Naive thymus-derived CD4-positive, alpha-beta T cell (primary cell): ENCODE data around the gene PSMD8. TPM values are rescaled to one million over a fixed set of nuclear protein-coding genes. Genes with fewer than 3 reads are reported as not detected.
A peak's percentile ranks its signal among the peaks of the same experiment; 100 is the strongest.

ENCODE experiments used
- ATAC-seq: fragments of 150-1000 bp; cut with Tn5 transposase; 2 replicates; pipeline ENCODE4 v1.10.0; 2021; ENCODE audit warnings: mild to moderate bottlenecking, moderate library complexity
- CTCF ChIA-PET: fragments of 350-600 bp; sonication (Branson Sonifier 250); formaldehyde crosslinking; loops from one replicate; lab custom pipeline; 2021; ENCODE audit warnings: antibody characterized with exemption; lab: Charles Lee
- POLR2A ChIA-PET: fragments of 350-600 bp; sonication (Branson Sonifier 250); formaldehyde crosslinking; loops from one replicate; lab custom pipeline; 2021; ENCODE audit warnings: antibody characterized with exemption, inconsistent platforms; lab: Charles Lee
- DNase-seq, 9 donors: peaks; one replicate each; pipeline versions ENCODE4 v3.0.0 to v3.0.0-alpha.2; 2020 to 2022; ENCODE audit warnings: mixed read lengths in 1 of 9
- H3K27ac ChIP-seq: one replicate; pipeline ENCODE4 v1.7.0; 2013; ENCODE audit warnings: mild to moderate bottlenecking, low read depth, low read length, moderate library complexity
- H3K27me3 ChIP-seq, 2 donors: one replicate each; pipeline ENCODE4 v1.7.0; 2013; ENCODE audit warnings: low read length in 2 of 2, mild to moderate bottlenecking in 2 of 2, moderate library complexity in 2 of 2; ENCODE audit not compliant: control insufficient read depth in 2 of 2, insufficient read depth in 2 of 2
- H3K36me3 ChIP-seq, 3 experiments: 1 replicate in 2 of 3; 2 replicates in 1 of 3; pipeline ENCODE4 v1.7.0; 2013; ENCODE audit warnings: low read length in 3 of 3, mild to moderate bottlenecking in 3 of 3, moderate library complexity in 1 of 3; ENCODE audit not compliant: insufficient read depth in 3 of 3, control insufficient read depth in 2 of 3
- H3K4me1 ChIP-seq, 2 donors: one replicate each; pipeline ENCODE4 v1.7.0; 2013; ENCODE audit warnings: low read length in 2 of 2, mild to moderate bottlenecking in 2 of 2, moderate library complexity in 1 of 2; ENCODE audit not compliant: control insufficient read depth in 2 of 2, insufficient read depth in 2 of 2
- H3K4me3 ChIP-seq: 2 replicates; pipeline ENCODE4 v1.7.0; 2013; ENCODE audit warnings: mild to moderate bottlenecking, low read length
- H3K9me3 ChIP-seq, 3 experiments: 1 replicate in 2 of 3; 2 replicates in 1 of 3; pipeline ENCODE4 v1.7.0; 2013; ENCODE audit warnings: low read length in 3 of 3; ENCODE audit not compliant: control insufficient read depth in 2 of 3
- H3K27ac Mint-ChIP-seq, 9 donors: one replicate each; pipeline ENCODE4 v1.8.0; 2020 to 2022; ENCODE audit warnings: mixed read lengths in 9 of 9, mild to moderate bottlenecking in 8 of 9, moderate library complexity in 5 of 9, inconsistent platforms in 2 of 9
- H3K27me3 Mint-ChIP-seq, 5 donors: one replicate each; pipeline ENCODE4 v1.8.0; 2021 to 2022; ENCODE audit warnings: mixed read lengths in 5 of 5, mild to moderate bottlenecking in 1 of 5
- H3K36me3 Mint-ChIP-seq, 5 donors: one replicate each; pipeline ENCODE4 v1.8.0; 2020 to 2022; ENCODE audit warnings: mixed read lengths in 5 of 5, mild to moderate bottlenecking in 3 of 5, inconsistent platforms in 1 of 5
- H3K4me1 Mint-ChIP-seq, 7 donors: one replicate each; pipeline ENCODE4 v1.8.0; 2020 to 2022; ENCODE audit warnings: mixed read lengths in 7 of 7, mild to moderate bottlenecking in 3 of 7, inconsistent platforms in 1 of 7
- H3K4me3 Mint-ChIP-seq, 10 donors: one replicate each; pipeline ENCODE4 v1.8.0; 2020 to 2022; ENCODE audit warnings: mild to moderate bottlenecking in 10 of 10, mixed read lengths in 10 of 10, moderate library complexity in 6 of 10, inconsistent platforms in 2 of 10
- H3K9me3 Mint-ChIP-seq, 11 donors: one replicate each; pipeline ENCODE4 v1.8.0; 2020 to 2022; ENCODE audit warnings: mixed read lengths in 11 of 11, mild to moderate bottlenecking in 4 of 11, inconsistent platforms in 1 of 11, moderate library complexity in 1 of 11
- intact Hi-C, 2 donors: fragments of 100-400 bp; cut with micrococcal nuclease; formaldehyde crosslinking; loops; one replicate each; pipeline ENCODE4 v1.15.1; 2023
- polyA plus RNA-seq, 2 donors: library from polyadenylated mRNA; unstranded; fragments of 300-500 nt; fragmentation: Illumina TruSeq; gene quantifications; one replicate each; pipeline ENCODE4 v1.2.3, GENCODE V29; 2021
- total RNA-seq, 6 experiments: library from RNA in 5 of 6; stranded (reverse) in 5 of 6; gene quantifications; 1 replicate in 5 of 6; 2 replicates in 1 of 6; pipeline ENCODE4 v1.2.3 and lab custom pipeline; 2021 to 2026

The PSMD8 gene
- total and polyA plus RNA-seq, 7 experiments from 2014 or later = 68.4 to 181 (median 77.5) TPM

GRCh38 chr19:38350883-38351282 lies 23.5 kb upstream of the PSMD8 start:
- Histone ChIP-seq H3K9me3 (no peaks in the 10 kb centered on the region), H3K36me3 (no peaks in the 10 kb centered on the region), H3K27ac (no peak overlapping the region), H3K4me1 (no peaks in the 10 kb centered on the region), H3K27me3 (no peaks in the 10 kb centered on the region), H3K4me3 (no peak overlapping the region)
- POLR2A ChIA-PET = no interaction called here
- intact Hi-C loops = no loop called here
- Mint-ChIP-seq H3K4me1 (peaks cover 0 to 1% (median 0%) of the 10 kb centered on the region in 7 donors), H3K36me3 (peaks cover 0 to 6% (median 0%) of the 10 kb centered on the region in 5 donors), H3K9me3 (no peaks in the 10 kb centered on the region), H3K27ac (no peak overlapping the region), H3K4me3 (peak overlapping the region in 1 of 10 donors; percentile 22), H3K27me3 (peaks cover 0 to 4% (median 0%) of the 10 kb centered on the region in 5 donors)
- no peak for ATAC-seq
- no peak for DNase-seq
- CTCF ChIA-PET = no interaction called here

- H3K27me3 ChIP-seq = no peaks in the 10 kb centered on the region
- POLR2A ChIA-PET = no interaction called here
- Mint-ChIP-seq H3K4me1 (peaks cover 0 to 3% (median 0%) of the 10 kb centered on the region in 7 donors), H3K4me3 (no peak overlapping the region), H3K9me3 (no peaks in the 10 kb centered on the region), H3K27me3 (peaks cover 0 to 9% (median 0%) of the 10 kb centered on the region in 5 donors), H3K36me3 (no peaks in the 10 kb centered on the region), H3K27ac (no peak overlapping the region)
- CTCF ChIA-PET = no interaction called here
- intact Hi-C loops = no loop called here
- DNase-seq = no peak
- ATAC-seq = no peak
- no peak overlapping the region for H3K27ac ChIP-seq
- H3K4me1 ChIP-seq = no peaks in the 10 kb centered on the region
- no peaks in the 10 kb centered on the region for H3K9me3 ChIP-seq
- H3K4me3 ChIP-seq = no peak overlapping the region
- no peaks in the 10 kb centered on the region for H3K36me3 ChIP-seq
These were observed 22.4 kb upstream of the PSMD8 start for GRCh38 chr19:38351865-38352395.

- peaks cover 0 to 3% (median 0%) of the 10 kb centered on the region in 7 donors for H3K4me1 Mint-ChIP-seq
- H3K36me3 ChIP-seq = no peaks in the 10 kb centered on the region
- no peak overlapping the region for H3K27ac ChIP-seq
- no peak overlapping the region for H3K4me3 Mint-ChIP-seq
- ChIA-PET POLR2A (no interaction called here), CTCF (no interaction called here)
- H3K9me3 ChIP-seq = no peaks in the 10 kb centered on the region
- ATAC-seq = no peak
- no peaks in the 10 kb centered on the region for H3K4me1 ChIP-seq
- no peaks in the 10 kb centered on the region for H3K27me3 ChIP-seq
- no peaks in the 10 kb centered on the region for H3K36me3 Mint-ChIP-seq
- peaks cover 0 to 9% (median 0%) of the 10 kb centered on the region in 5 donors for H3K27me3 Mint-ChIP-seq
- H3K4me3 ChIP-seq = no peak overlapping the region
- DNase-seq = no peak
- H3K27ac Mint-ChIP-seq = no peak overlapping the region
- intact Hi-C loops = no loop called here
- H3K9me3 Mint-ChIP-seq = no peaks in the 10 kb centered on the region
These were observed 21.8 kb upstream of the PSMD8 start for GRCh38 chr19:38352611-38353010.

- POLR2A ChIA-PET = no interaction called here
- no peaks in the 10 kb centered on the region for H3K9me3 Mint-ChIP-seq
- H3K27ac ChIP-seq = no peak overlapping the region
These were observed 18.3 kb upstream of the PSMD8 start for GRCh38 chr19:38355728-38356725.

GRCh38 chr19:38358071-38358470 lies 16.3 kb upstream of the PSMD8 start:
- POLR2A ChIA-PET = interaction anchor here (0.8 kb wide), 1 partner anchor 600 kb away, joined by 3 read pairs; no protein-coding TSS in a partner anchor
- H3K27ac Mint-ChIP-seq = no peak overlapping the region
- Histone ChIP-seq H3K27me3 (no peaks in the 10 kb centered on the region), H3K27ac (no peak overlapping the region), H3K4me1 (peaks cover 0 to 6% of the 10 kb centered on the region in 2 donors), H3K36me3 (no peaks in the 10 kb centered on the region), H3K4me3 (no peak overlapping the region), H3K9me3 (no peaks in the 10 kb centered on the region)
- H3K9me3 Mint-ChIP-seq = no peaks in the 10 kb centered on the region
- ATAC-seq (no peak), DNase-seq (no peak)
- peaks cover 0 to 20% (median 13%) of the 10 kb centered on the region in 7 donors for H3K4me1 Mint-ChIP-seq
- CTCF ChIA-PET = interaction anchor here (0.7 kb wide), 1 partner anchor 358 kb away, joined by 3 read pairs; no protein-coding TSS in a partner anchor
- H3K4me3 Mint-ChIP-seq = no peak overlapping the region
- peaks cover 0 to 46% (median 6%) of the 10 kb centered on the region in 5 donors for H3K27me3 Mint-ChIP-seq
- intact Hi-C loops = no loop called here
- H3K36me3 Mint-ChIP-seq = no peaks in the 10 kb centered on the region

More at GRCh38 chr19:38355728-38356725, 18.3 kb upstream of the PSMD8 start:
- intact Hi-C loops = no loop called here
- H3K36me3 ChIP-seq = no peaks in the 10 kb centered on the region
- H3K27me3 ChIP-seq = no peaks in the 10 kb centered on the region
- CTCF ChIA-PET = no interaction called here
- Mint-ChIP-seq H3K27ac (no peak overlapping the region), H3K36me3 (no peaks in the 10 kb centered on the region), H3K27me3 (peaks cover 0 to 39% (median 2%) of the 10 kb centered on the region in 5 donors), H3K4me1 (peaks cover 0 to 13% (median 5%) of the 10 kb centered on the region in 7 donors), H3K4me3 (no peak overlapping the region)
- DNase-seq (no peak), ATAC-seq (no peak)
- no peaks in the 10 kb centered on the region for H3K9me3 ChIP-seq
- no peak overlapping the region for H3K4me3 ChIP-seq
- H3K4me1 ChIP-seq = no peaks in the 10 kb centered on the region

- Mint-ChIP-seq H3K4me1 (peaks cover 0 to 21% (median 17%) of the 10 kb centered on the region in 7 donors), H3K4me3 (peak overlapping the region in 5 of 10 donors; percentile 13 to 87 (median 52)), H3K36me3 (no peaks in the 10 kb centered on the region), H3K27me3 (peaks cover 0 to 42% (median 6%) of the 10 kb centered on the region in 5 donors), H3K27ac (no peak overlapping the region), H3K9me3 (no peaks in the 10 kb centered on the region)
- Histone ChIP-seq H3K4me1 (peaks cover 0 to 6% of the 10 kb centered on the region in 2 donors), H3K4me3 (no peak overlapping the region), H3K27me3 (no peaks in the 10 kb centered on the region), H3K27ac (no peak overlapping the region), H3K36me3 (no peaks in the 10 kb centered on the region), H3K9me3 (no peaks in the 10 kb centered on the region)
- intact Hi-C loops = no loop called here
- ATAC-seq (no peak), DNase-seq (no peak)
- POLR2A ChIA-PET = no interaction called here
- CTCF ChIA-PET = no interaction called here
These were observed 14.9 kb upstream of the PSMD8 start for GRCh38 chr19:38359242-38360021.
